Tongue (tissue), 2 donors: ENCODE results near the gene HPS3. TPM values are rescaled to one million over a fixed set of nuclear protein-coding genes. Genes with fewer than 3 reads are reported as not detected.

Experiments
- DNase-seq: peaks from one replicate; pipeline ENCODE4 v3.0.0-alpha.2; 2015
- total RNA-seq: library from RNA; depleted of rRNA; stranded (reverse); fragments of >200 nt; gene quantifications from one replicate; pipeline ENCODE4 v1.2.3, GENCODE V29; 2014

Gene HPS3
- total RNA-seq, 1 donor from 2014 or later: 20.2 TPM

- no peak for DNase-seq
Observed at GRCh38 chr3:149122721-149123578, 6.5 kb upstream of the HPS3 start.

- no peak for DNase-seq
Observed at GRCh38 chr3:149128821-149129220, 617 bp upstream of the HPS3 start.

- no peak for DNase-seq
Observed at GRCh38 chr3:149131589-149131988, 2.2 kb downstream of the HPS3 start.

- DNase-seq: no peak
Observed at GRCh38 chr3:149134575-149134974, 5.1 kb downstream of the HPS3 start.

- DNase-seq: no peak
Observed at GRCh38 chr3:149142682-149143081, 13.2 kb downstream of the HPS3 start.

- DNase-seq: no peak
Observed at GRCh38 chr3:149145356-149145755, 15.9 kb downstream of the HPS3 start.

GRCh38 chr3:149145974-149146373, 16.5 kb downstream of the HPS3 start:
- no peak for DNase-seq

GRCh38 chr3:149150436-149150835, 21.0 kb downstream of the HPS3 start:
- DNase-seq: no peak

- no peak for DNase-seq
Observed at GRCh38 chr3:149151843-149152242, 22.4 kb downstream of the HPS3 start.

- no peak for DNase-seq
Observed at GRCh38 chr3:149152420-149152819, 23.0 kb downstream of the HPS3 start.

- DNase-seq: no peak
Observed at GRCh38 chr3:149153402-149153801, 24.0 kb downstream of the HPS3 start.

GRCh38 chr3:149160754-149161300, 31.4 kb downstream of the HPS3 start:
- no peak for DNase-seq

- no peak for DNase-seq
Observed at GRCh38 chr3:149162007-149162406, 32.6 kb downstream of the HPS3 start.

- no peak for DNase-seq
Observed at GRCh38 chr3:149163066-149163465, 33.6 kb downstream of the HPS3 start.

- DNase-seq: no peak
Observed at GRCh38 chr3:149167898-149168297, 38.5 kb downstream of the HPS3 start.

GRCh38 chr3:149170672-149171071, 41.2 kb downstream of the HPS3 start:
- DNase-seq: no peak

GRCh38 chr3:149174901-149175300, 45.5 kb downstream of the HPS3 start:
- no peak for DNase-seq

- DNase-seq: no peak
Observed at GRCh38 chr3:149177122-149177521, 47.7 kb downstream of the HPS3 start.

- no peak for DNase-seq
Observed at GRCh38 chr3:149179220-149179619, 49.8 kb downstream of the HPS3 start.

GRCh38 chr3:149180057-149180573, 50.7 kb downstream of the HPS3 start:
- DNase-seq: peak; percentile 55

- no peak for DNase-seq
Observed at GRCh38 chr3:149181182-149181581, 51.7 kb downstream of the HPS3 start.

GRCh38 chr3:149186219-149186618, 56.8 kb downstream of the HPS3 start:
- no peak for DNase-seq

GRCh38 chr3:149186721-149187120, 57.3 kb downstream of the HPS3 start:
- no peak for DNase-seq

- no peak for DNase-seq
Observed at GRCh38 chr3:149188494-149188893, 59.1 kb downstream of the HPS3 start.
